Trophoblast cell (in vitro differentiated cells and primary cell): ENCODE data around the gene ELL.

Source experiments
- DNase-seq, 2 donors: peaks; one replicate each; pipeline ENCODE4 v3.0.0-alpha.2; 2016
- H2AFZ ChIP-seq: 2 replicates; pipeline ENCODE4 v1.6.1; 2013; ENCODE audit warnings: low read length, moderate library complexity, mild to moderate bottlenecking; ENCODE audit not compliant: insufficient read depth, poor library complexity
- H2AK5ac ChIP-seq: 2 replicates; pipeline ENCODE4 v1.6.1; 2013; ENCODE audit warnings: mild to moderate bottlenecking, low read length
- H2BK120ac ChIP-seq: 2 replicates; pipeline ENCODE4 v1.6.1; 2013; ENCODE audit warnings: low read length, mild to moderate bottlenecking, moderate library complexity; ENCODE audit not compliant: insufficient read depth, poor library complexity
- H2BK12ac ChIP-seq: 2 replicates; pipeline ENCODE4 v1.6.1; 2013; ENCODE audit warnings: mild to moderate bottlenecking, low read length, moderate library complexity
- H2BK5ac ChIP-seq: 2 replicates; pipeline ENCODE4 v1.6.1; 2013; ENCODE audit warnings: low read length, low read depth, moderate library complexity, mild to moderate bottlenecking; ENCODE audit not compliant: poor library complexity
- H3K14ac ChIP-seq: 2 replicates; pipeline ENCODE4 v1.6.1; 2013; ENCODE audit warnings: mild to moderate bottlenecking, low read length
- H3K18ac ChIP-seq: 2 replicates; pipeline ENCODE4 v1.6.1; 2013; ENCODE audit warnings: mild to moderate bottlenecking, low read length
- H3K23ac ChIP-seq: 2 replicates; pipeline ENCODE4 v1.6.1; 2013; ENCODE audit warnings: low read length
- H3K27ac ChIP-seq: 2 replicates; pipeline ENCODE4 v1.5.1; 2013; ENCODE audit warnings: low read depth, mild to moderate bottlenecking, inconsistent platforms, low read length, moderate library complexity
- H3K27me3 ChIP-seq: 2 replicates; pipeline ENCODE4 v1.6.1; 2013; ENCODE audit warnings: inconsistent platforms, mild to moderate bottlenecking, low read length, moderate library complexity; ENCODE audit not compliant: insufficient read depth
- H3K36me3 ChIP-seq, 2 experiments: 1 replicate in 1 of 2; 2 replicates in 1 of 2; pipeline ENCODE4 v1.6.1; 2013; ENCODE audit warnings: low read length in 2 of 2, mild to moderate bottlenecking in 2 of 2, moderate library complexity in 1 of 2; ENCODE audit not compliant: insufficient read depth in 2 of 2, control insufficient read depth in 1 of 2
- H3K4ac ChIP-seq: 2 replicates; pipeline ENCODE4 v1.6.1; 2013; ENCODE audit warnings: low read depth, mild to moderate bottlenecking, low read length, moderate library complexity
- H3K4me1 ChIP-seq, 2 experiments: 1 replicate in 1 of 2; 2 replicates in 1 of 2; pipeline ENCODE4 v1.6.1; 2013; ENCODE audit warnings: low read length in 2 of 2, mild to moderate bottlenecking in 2 of 2, moderate library complexity in 1 of 2; ENCODE audit not compliant: insufficient read depth in 2 of 2, control insufficient read depth in 1 of 2
- H3K4me2 ChIP-seq: 2 replicates; pipeline ENCODE4 v1.6.1; 2013; ENCODE audit warnings: inconsistent platforms, mild to moderate bottlenecking, low read length, moderate library complexity
- H3K4me3 ChIP-seq: 2 replicates; pipeline ENCODE4 v1.5.1; 2013; ENCODE audit warnings: mild to moderate bottlenecking, low read depth, low read length, inconsistent platforms
- H3K79me1 ChIP-seq: one replicate; pipeline ENCODE4 v1.6.1; 2013; ENCODE audit warnings: low read length
- H3K79me2 ChIP-seq: 2 replicates; pipeline ENCODE4 v1.6.1; 2013; ENCODE audit warnings: low read length, mild to moderate bottlenecking; ENCODE audit not compliant: control insufficient read depth, insufficient read depth, poor library complexity
- H3K9ac ChIP-seq: 2 replicates; pipeline ENCODE4 v1.6.1; 2013; ENCODE audit warnings: mild to moderate bottlenecking, low read length
- H3K9me3 ChIP-seq: 2 replicates; pipeline ENCODE4 v1.6.1; 2013; ENCODE audit warnings: low read depth, mild to moderate bottlenecking, control low read depth, inconsistent platforms, low read length; ENCODE audit not compliant: insufficient read depth
- H4K12ac ChIP-seq: 2 replicates; pipeline ENCODE4 v1.6.1; 2013; ENCODE audit warnings: low read depth, mild to moderate bottlenecking, low read length, moderate library complexity
- H4K8ac ChIP-seq: 2 replicates; pipeline ENCODE4 v1.6.1; 2013; ENCODE audit warnings: low read depth, mild to moderate bottlenecking, low read length, moderate library complexity
- H4K91ac ChIP-seq: one replicate; pipeline ENCODE4 v1.6.1; 2013; ENCODE audit warnings: low read depth, mild to moderate bottlenecking, low read length, moderate library complexity
- WGBS: extraction: QIAGEN DNeasy Blood & Tissue Kit; methylation state at CpG from one replicate; pipeline ENCODE4 v1.1.7; 2013; ENCODE audit warnings: missing lambda C conversion rate; ENCODE audit not compliant: insufficient read length, insufficient coverage; ENCODE audit errors: extremely low coverage; 5-methylcytosine and 5-hydroxymethylcytosine counted together

Gene ELL

GRCh38 chr19:18392926-18393325 is 128.9 kb downstream of the ELL start:
- H3K4ac ChIP-seq: no peak overlapping the region
- H4K8ac ChIP-seq: no peak overlapping the region
- H3K36me3 ChIP-seq: peaks cover 0 to 5% of the 10 kb centered on the region in 2 experiments
- H3K23ac ChIP-seq: no peak overlapping the region
- peaks cover 0 to 8% of the 10 kb centered on the region in 2 experiments for H3K4me1 ChIP-seq
- H2AK5ac ChIP-seq: no peak overlapping the region
- no peak overlapping the region for H3K14ac ChIP-seq
- H2BK5ac ChIP-seq: no peak overlapping the region
- no peak overlapping the region for H4K12ac ChIP-seq
- no peak for DNase-seq
- no peaks in the 10 kb centered on the region for H3K79me1 ChIP-seq
- H2BK12ac ChIP-seq: no peak overlapping the region
- H3K9me3 ChIP-seq: peaks cover 2% of the 10 kb centered on the region
- no peak overlapping the region for H3K27ac ChIP-seq
- H3K9ac ChIP-seq: no peak overlapping the region
- H3K79me2 ChIP-seq: no peaks in the 10 kb centered on the region
- H2BK120ac ChIP-seq: no peak overlapping the region
- no peak overlapping the region for H3K18ac ChIP-seq
- peaks cover 2% of the 10 kb centered on the region for H3K27me3 ChIP-seq
- no peak overlapping the region for H2AFZ ChIP-seq
- H3K4me3 ChIP-seq: no peak overlapping the region
- WGBS: no CpG with 5 or more reads among the region's 5 CpGs
- H4K91ac ChIP-seq: no peak overlapping the region
- no peak overlapping the region for H3K4me2 ChIP-seq
